Ovary (tissue), 3 donors: Measurements from ENCODE around the gene RECK.

Source experiments
- CTCF ChIP-seq, 3 donors: fragments of 450-650 bp in 2 of 3; fragments of 200-600 bp in 1 of 3; IDR thresholded peaks; one replicate each; pipeline versions ENCODE4 v1.5.1 to v1.8.0; 2016 to 2022; ENCODE audit warnings: antibody characterized with exemption in 3 of 3, mild to moderate bottlenecking in 1 of 3
- POLR2A ChIP-seq: fragments of 450-650 bp; IDR thresholded peaks from one replicate; pipeline ENCODE4 v1.6.1; 2017; ENCODE audit warnings: antibody characterized with exemption, mild to moderate bottlenecking, moderate library complexity
- donor health status: DM: no; HTN: no; CAD: no.

DNA sequence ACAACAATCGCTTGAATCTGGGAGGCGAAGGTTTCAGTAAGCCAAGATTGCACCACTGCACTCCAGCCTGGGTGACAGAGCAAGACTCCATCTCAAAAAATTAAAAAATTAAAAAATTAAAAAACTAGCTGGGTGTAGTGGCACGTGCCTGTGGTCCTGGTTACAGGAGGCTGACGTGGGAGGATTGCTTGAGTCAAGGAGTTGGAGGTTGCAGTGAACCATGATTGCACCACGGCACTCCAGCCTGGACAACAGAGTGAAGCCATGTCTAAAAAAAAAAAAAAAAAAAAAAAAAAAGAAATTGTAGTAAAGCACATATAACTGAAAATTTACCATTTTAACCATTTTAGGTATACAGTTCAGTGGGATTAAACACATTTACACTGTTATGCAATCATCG is 119.4 kb downstream of the RECK start:
- TF ChIP-seq CTCF (IDR thresholded peaks at IDR 0.05) (no peak), POLR2A (no peak)
